Subcutaneous adipose tissue (tissue), 4 donors: ENCODE data around the gene LRP1B. TPM values are rescaled to one million over a fixed set of nuclear protein-coding genes. Genes with fewer than 3 reads are reported as not detected.

ENCODE experiments used
- CTCF ChIP-seq: fragments of 450-650 bp; IDR thresholded peaks from one replicate; pipeline ENCODE4 v1.5.1; 2016; ENCODE audit warnings: low read depth, mild to moderate bottlenecking, control low read depth, antibody characterized with exemption, moderate library complexity
- total RNA-seq, 4 donors: library from RNA; depleted of rRNA; stranded (reverse); fragments of >200 nt; gene quantifications; one replicate each; pipeline ENCODE4 v1.1.0, GENCODE V29; 2016

Gene LRP1B
- total RNA-seq, 4 donors from 2014 or later = 4.2 to 50.2 (median 14.7) TPM

DNA sequence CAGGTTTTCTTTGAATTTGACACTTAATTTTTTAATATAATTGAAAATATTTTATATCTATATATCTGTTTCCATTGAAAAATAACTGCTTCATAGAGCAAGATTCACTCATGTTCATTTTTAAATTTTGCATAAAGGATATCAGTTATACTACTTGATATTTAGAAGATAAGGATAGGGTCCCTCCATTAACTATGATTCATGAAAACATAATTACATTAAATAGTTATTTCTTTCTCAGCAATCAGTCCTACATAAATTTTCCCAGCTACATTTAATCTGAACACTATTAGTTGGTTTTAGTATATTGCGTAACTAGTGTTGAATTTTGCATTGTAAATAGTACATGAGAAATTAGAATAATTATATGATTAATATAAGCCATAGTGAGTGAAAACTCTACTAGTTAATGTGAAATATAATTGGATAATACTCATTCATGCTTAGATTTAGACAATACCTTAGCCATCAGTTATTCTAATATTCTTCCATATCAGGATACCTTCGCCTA, 42.7 kb downstream of the LRP1B start:
- TF ChIP-seq CTCF = no peak

GRCh38 chr2:142082368-142082767, 48.4 kb downstream of the LRP1B start:
- TF ChIP-seq CTCF = no peak

- TF ChIP-seq CTCF = no peak
These were observed 54.5 kb downstream of the LRP1B start for GRCh38 chr2:142076317-142076716.

DNA sequence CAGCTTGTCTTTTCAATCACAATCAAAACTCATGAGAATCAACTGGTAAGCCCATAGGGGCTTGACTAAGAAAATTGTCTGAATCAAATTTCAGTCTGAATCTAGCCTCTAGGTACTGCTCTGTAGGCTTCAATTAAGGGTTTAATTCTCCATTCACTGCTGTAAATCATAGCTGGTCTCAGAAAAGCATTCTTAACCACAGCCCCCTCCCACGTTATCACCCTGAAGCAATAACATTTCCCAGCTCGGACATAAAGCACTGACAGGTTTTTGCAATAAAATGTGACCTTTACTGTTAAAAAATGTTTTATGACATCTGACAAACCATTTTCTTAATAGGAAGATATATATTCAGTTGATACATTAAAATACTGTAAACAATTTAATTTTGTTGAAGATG, 55.0 kb downstream of the LRP1B start:
- TF ChIP-seq CTCF = no peak

DNA sequence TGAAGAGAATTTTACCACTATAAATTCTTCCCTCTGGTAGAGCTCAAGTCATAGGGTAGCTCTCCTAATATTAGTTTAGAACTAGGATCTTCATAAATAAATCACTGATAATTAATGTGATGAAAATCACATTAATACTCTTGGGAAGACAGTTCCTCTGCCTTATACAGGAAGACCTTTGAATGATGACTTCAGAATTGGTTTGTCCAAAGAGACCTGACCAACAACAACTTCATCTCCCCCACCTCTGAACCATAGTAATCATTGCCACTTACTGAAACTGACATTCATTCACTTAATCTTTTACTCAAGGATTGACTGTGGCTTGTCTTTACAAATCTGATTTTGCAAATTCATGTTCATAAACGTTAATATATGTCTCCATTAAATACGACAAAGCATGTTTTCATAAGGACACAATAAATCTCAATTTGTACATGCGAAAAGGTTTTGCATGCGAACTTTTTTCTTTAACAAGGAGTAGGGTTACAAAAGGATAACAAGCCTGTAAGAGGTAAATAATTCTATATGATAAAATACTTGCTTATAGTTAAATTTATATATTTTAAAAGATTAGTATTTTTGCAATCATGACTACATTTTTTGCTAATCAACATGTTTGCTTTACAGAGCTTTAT, 61.4 kb downstream of the LRP1B start:
- no peak for TF ChIP-seq CTCF

DNA sequence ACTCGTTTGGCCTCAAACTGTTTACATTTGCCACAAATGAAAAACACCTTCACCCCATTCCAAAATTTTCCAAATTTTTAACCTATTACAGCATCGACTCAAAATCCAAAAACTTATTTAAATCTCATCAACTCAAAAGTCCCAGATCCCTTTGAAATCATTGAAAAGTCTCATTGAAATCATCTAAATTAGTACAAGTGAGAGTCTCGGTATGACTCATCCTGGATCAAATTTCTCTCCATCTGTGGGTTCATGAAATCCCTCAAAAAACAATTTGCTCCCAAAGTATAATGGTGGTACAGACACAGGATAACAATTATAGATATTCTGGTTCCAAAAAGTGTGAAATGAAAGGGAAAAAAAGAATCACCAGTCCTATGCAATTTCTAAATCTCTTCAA, 65.1 kb downstream of the LRP1B start:
- no peak for TF ChIP-seq CTCF

GRCh38 chr2:142065156-142065555, 65.7 kb downstream of the LRP1B start:
- no peak for TF ChIP-seq CTCF
